Measurements from ENCODE around the gene RPL36AL.
"Not testable (repeated sequence)": the region's sequence is repeated elsewhere in the genome, so short reads cannot be mapped to it uniquely, and the experiment has no call there.

RPL36AL gene

GRCh38 chr14:49620182-49621113, at the start of gene RPL36AL, which contains the start of gene MGAT2:
Gene RPL36AL, minus strand, starts transcription at chr14:49620626. Its CDS starts 1,522 bp downstream, at chr14:49619104.
Gene MGAT2, plus strand, starts transcription at chr14:49620799. Its CDS starts 470 bp downstream, at chr14:49621269.
- H3K36me3 Mint-ChIP-seq (ENCODE audit: low read depth), result peaks cover 73% of the 10 kb centered on the region
- H3K27me3 Mint-ChIP-seq (ENCODE audit: low read depth), result no peaks in the 10 kb centered on the region
- peak; percentile 97 for DNase-seq (ENCODE audit: low spot score)
- H3K4me1 Mint-ChIP-seq (ENCODE audit: low read depth), result peaks cover 48% of the 10 kb centered on the region
- no peaks in the 10 kb centered on the region for H3K9me3 Mint-ChIP-seq
- H3K4me3 Mint-ChIP-seq, result peak within 1 kb of the TSS; percentile 98
- peak within 1 kb of the TSS; percentile 98 for H3K27ac Mint-ChIP-seq

DNA sequence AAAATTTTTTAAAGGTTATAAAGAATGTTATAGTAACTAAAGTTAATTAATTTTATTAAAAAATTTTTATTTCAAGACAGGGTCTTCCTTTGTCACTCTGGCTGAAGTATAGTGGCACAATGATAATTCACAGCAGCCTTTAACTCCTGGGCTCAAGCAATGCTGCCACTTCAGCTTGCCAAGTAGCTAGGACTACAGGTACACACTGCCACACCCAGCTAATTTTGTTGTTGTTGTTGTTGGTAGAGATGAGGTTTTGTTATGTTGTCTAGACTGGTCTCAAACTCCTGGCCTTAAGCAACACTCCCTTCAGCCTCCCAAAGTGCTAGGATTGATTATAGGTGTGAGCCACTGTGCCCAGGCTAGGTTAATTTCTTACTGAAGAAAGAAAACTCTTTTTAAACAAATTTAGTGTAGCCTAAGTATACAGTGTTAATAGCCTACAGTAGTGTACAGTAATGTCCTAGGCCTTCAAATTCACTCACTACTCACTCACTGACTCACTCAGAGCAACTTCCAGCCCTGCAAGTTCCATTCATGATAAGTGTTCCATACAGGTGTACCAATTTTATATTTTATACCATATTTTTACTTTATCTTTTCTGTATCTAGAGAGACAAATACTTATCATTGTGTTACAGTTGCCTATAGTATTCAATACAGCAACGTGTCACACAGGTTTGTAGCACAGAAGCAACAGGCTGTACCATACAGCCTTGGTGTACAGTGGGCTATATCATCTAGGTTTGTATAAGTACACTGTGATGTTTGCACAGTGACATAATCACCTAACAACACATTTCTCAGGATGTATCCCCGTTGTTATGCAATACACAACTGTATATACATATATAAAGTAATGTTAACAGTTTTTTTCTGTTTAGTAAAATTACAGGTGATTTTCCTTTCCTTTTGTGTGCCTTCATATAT, 39.4 kb upstream of the RPL36AL start:
- DNase-seq (ENCODE audit: low spot score), result no peak
- H3K27me3 Mint-ChIP-seq (ENCODE audit: low read depth), result no peaks in the 10 kb centered on the region
- no peaks in the 10 kb centered on the region for H3K4me1 Mint-ChIP-seq (ENCODE audit: low read depth)
- peaks cover 22% of the 10 kb centered on the region for H3K36me3 Mint-ChIP-seq (ENCODE audit: low read depth)
- no peaks in the 10 kb centered on the region for H3K9me3 Mint-ChIP-seq
- H3K27ac Mint-ChIP-seq, result no peak overlapping the region
- no peak overlapping the region for H3K4me3 Mint-ChIP-seq

GRCh38 chr14:49657500-49657899, 37.1 kb upstream of the RPL36AL start:
- DNase-seq (ENCODE audit: low spot score); H3K9me3 Mint-ChIP-seq; H3K27ac Mint-ChIP-seq; H3K27me3 Mint-ChIP-seq (ENCODE audit: low read depth); H3K4me1 Mint-ChIP-seq (ENCODE audit: low read depth); H3K4me3 Mint-ChIP-seq: not testable (repeated sequence)
- peaks cover 20% of the 10 kb centered on the region for H3K36me3 Mint-ChIP-seq (ENCODE audit: low read depth)

- Mint-ChIP-seq H3K27ac (no peak overlapping the region), H3K9me3 (no peaks in the 10 kb centered on the region), H3K4me3 (no peak overlapping the region), H3K36me3 (ENCODE audit: low read depth) (peaks cover 19% of the 10 kb centered on the region), H3K27me3 (ENCODE audit: low read depth) (no peaks in the 10 kb centered on the region), H3K4me1 (ENCODE audit: low read depth) (no peaks in the 10 kb centered on the region)
- no peak for DNase-seq (ENCODE audit: low spot score)
These were observed 34.1 kb upstream of the RPL36AL start for GRCh38 chr14:49654511-49654910.

DNA sequence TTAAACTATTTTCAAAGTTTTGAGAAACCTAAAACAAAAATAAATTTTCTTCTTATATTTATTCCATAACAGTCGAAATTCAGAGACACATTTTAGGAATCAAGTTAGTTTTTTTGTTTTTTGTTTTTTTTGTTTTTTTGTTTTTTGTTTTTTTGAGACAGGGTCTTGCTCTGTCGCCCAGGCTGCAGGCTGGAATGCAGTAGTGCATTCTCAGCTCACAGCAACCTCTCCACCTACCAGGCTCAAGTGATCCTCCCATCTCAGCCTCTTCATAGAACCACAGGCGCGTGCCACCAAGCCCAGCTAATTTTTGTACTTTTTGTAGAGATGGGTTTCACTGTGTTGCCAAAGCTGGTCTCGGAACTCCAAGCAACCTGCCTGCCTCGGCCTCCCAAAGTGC, 33.1 kb upstream of the RPL36AL start:
- Mint-ChIP-seq H3K4me1 (ENCODE audit: low read depth) (no peaks in the 10 kb centered on the region), H3K27me3 (ENCODE audit: low read depth) (no peaks in the 10 kb centered on the region), H3K36me3 (ENCODE audit: low read depth) (peaks cover 21% of the 10 kb centered on the region), H3K9me3 (no peaks in the 10 kb centered on the region), H3K4me3 (no peak overlapping the region), H3K27ac (no peak overlapping the region)
- no peak for DNase-seq (ENCODE audit: low spot score)

- no peak overlapping the region for H3K4me3 Mint-ChIP-seq
- peak overlapping the region; percentile 12 for H3K27ac Mint-ChIP-seq
- peaks cover 35% of the 10 kb centered on the region for H3K36me3 Mint-ChIP-seq (ENCODE audit: low read depth)
- H3K27me3 Mint-ChIP-seq (ENCODE audit: low read depth), result no peaks in the 10 kb centered on the region
- H3K9me3 Mint-ChIP-seq, result no peaks in the 10 kb centered on the region
- DNase-seq (ENCODE audit: low spot score), result no peak
- peaks cover 24% of the 10 kb centered on the region for H3K4me1 Mint-ChIP-seq (ENCODE audit: low read depth)
These were observed 21.7 kb upstream of the RPL36AL start for GRCh38 chr14:49642163-49642562.

DNA sequence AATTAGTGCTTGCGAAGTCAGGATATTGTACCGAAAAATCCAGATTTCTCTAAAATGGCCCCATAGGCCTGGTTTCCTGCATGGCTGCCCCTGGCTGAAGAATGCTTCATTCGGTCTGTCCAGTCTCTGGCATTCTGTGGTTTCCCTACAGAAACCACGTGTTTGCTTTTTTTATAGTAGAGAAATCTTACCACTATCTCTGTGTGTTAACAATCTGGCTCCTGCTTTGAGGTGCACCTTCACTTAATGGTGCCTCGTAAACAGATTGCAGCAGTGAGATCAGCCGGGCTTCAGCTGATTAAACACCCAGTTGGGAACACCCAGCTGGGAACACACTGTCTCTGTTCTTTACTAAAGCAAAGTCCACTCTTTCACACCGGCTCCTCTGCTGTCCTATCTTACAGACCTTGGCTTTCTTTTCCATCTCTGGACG, 21.3 kb upstream of the RPL36AL start:
- Mint-ChIP-seq H3K9me3 (no peaks in the 10 kb centered on the region), H3K27me3 (ENCODE audit: low read depth) (no peaks in the 10 kb centered on the region), H3K36me3 (ENCODE audit: low read depth) (peaks cover 34% of the 10 kb centered on the region), H3K4me1 (ENCODE audit: low read depth) (peaks cover 27% of the 10 kb centered on the region), H3K27ac (peak overlapping the region; percentile 12), H3K4me3 (no peak overlapping the region)
- no peak for DNase-seq (ENCODE audit: low spot score)

DNA sequence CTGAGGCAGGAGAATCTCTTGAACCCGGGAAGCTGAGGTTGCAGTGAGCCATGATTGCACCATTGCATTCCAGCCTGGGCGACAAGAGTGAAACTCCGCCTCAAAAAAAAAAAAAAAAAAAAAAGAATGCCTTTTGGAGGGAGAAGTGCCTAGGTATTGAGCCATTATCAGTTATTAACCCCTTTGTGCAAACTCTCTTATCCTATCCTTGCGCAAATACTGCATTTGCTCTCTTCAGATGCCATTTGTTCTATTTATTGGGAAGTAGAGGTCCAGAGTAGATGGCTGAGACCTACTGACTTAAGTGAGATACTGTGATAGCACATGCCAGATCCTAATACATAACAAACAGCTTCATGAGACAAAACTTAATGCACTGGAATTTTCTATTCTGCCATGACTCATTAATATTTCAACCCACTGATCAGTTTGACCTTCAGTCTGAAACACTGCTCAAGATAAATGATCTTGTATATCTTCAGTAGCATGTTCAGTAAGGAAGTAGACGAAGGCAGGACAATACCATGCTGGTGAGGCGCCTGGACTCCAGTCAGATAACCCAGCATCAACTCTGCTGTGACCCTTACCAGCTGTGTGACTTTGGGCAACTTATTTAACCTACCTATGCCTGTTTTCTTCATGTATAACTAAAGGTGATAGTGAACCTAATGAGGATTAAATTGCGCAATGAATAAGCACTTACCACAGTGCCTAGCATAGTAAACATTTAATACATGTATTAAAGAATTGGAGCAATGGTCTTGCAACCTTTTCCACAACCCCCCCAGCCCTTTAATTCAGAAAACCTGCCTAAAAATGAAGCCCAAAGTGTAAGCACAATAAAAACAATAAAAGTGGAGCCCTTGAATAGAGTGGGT, 20.4 kb upstream of the RPL36AL start:
- H3K27me3 Mint-ChIP-seq (ENCODE audit: low read depth), result no peaks in the 10 kb centered on the region
- peaks cover 32% of the 10 kb centered on the region for H3K4me1 Mint-ChIP-seq (ENCODE audit: low read depth)
- H3K27ac Mint-ChIP-seq, result peak overlapping the region; percentile 23
- no peak overlapping the region for H3K4me3 Mint-ChIP-seq
- H3K9me3 Mint-ChIP-seq, result no peaks in the 10 kb centered on the region
- no peak for DNase-seq (ENCODE audit: low spot score)
- H3K36me3 Mint-ChIP-seq (ENCODE audit: low read depth), result peaks cover 35% of the 10 kb centered on the region

DNA sequence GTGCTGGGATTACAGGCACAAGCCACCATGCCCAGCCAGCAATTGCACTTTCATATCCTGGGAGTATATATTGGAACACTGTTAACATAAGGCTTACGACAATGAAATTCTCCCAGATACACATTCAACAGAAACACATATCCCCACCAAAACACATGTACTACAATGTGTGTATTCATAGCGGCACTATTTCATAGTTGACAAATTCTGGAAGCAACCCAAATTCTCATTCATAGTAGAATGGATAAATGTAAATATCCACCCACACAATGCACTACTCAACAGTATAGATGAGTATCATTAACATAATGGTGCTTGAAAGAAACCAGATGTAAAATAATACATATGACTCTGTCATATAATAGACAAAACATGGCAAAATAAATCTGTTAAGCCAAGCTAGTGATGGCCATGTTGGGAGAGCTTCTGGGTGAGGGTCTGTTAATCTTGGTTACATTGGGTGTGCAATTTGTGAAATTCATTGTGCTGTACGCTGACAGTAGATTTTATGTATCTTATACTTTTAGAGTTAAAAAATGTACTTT, 17.2 kb upstream of the RPL36AL start:
- peaks cover 33% of the 10 kb centered on the region for H3K36me3 Mint-ChIP-seq (ENCODE audit: low read depth)
- no peaks in the 10 kb centered on the region for H3K27me3 Mint-ChIP-seq (ENCODE audit: low read depth)
- no peaks in the 10 kb centered on the region for H3K9me3 Mint-ChIP-seq
- no peak for DNase-seq (ENCODE audit: low spot score)
- no peak overlapping the region for H3K27ac Mint-ChIP-seq
- H3K4me1 Mint-ChIP-seq (ENCODE audit: low read depth), result peaks cover 32% of the 10 kb centered on the region
- H3K4me3 Mint-ChIP-seq, result peak overlapping the region; percentile 4

GRCh38 chr14:49636866-49637265, 16.4 kb upstream of the RPL36AL start:
- Mint-ChIP-seq H3K27me3 (ENCODE audit: low read depth) (no peaks in the 10 kb centered on the region), H3K4me1 (ENCODE audit: low read depth) (peaks cover 29% of the 10 kb centered on the region), H3K4me3 (peak overlapping the region; percentile 54), H3K9me3 (no peaks in the 10 kb centered on the region), H3K36me3 (ENCODE audit: low read depth) (peaks cover 32% of the 10 kb centered on the region), H3K27ac (peak overlapping the region; percentile 59)
- no peak for DNase-seq (ENCODE audit: low spot score)

- peak within 1 kb of the TSS; percentile 98 for H3K27ac Mint-ChIP-seq
- peaks cover 28% of the 10 kb centered on the region for H3K4me1 Mint-ChIP-seq (ENCODE audit: low read depth)
- peak; percentile 62 for DNase-seq (ENCODE audit: low spot score)
- no peaks in the 10 kb centered on the region for H3K9me3 Mint-ChIP-seq
- peak within 1 kb of the TSS; percentile 99 for H3K4me3 Mint-ChIP-seq
- H3K36me3 Mint-ChIP-seq (ENCODE audit: low read depth), result peaks cover 27% of the 10 kb centered on the region
- H3K27me3 Mint-ChIP-seq (ENCODE audit: low read depth), result no peaks in the 10 kb centered on the region
These were observed 14.3 kb upstream of the RPL36AL start, which contains the start of gene DNAAF2 for GRCh38 chr14:49634547-49635334. Gene DNAAF2, minus strand, starts transcription at chr14:49635244. Its CDS starts 95 bp downstream, at chr14:49635149.

Data from T-helper 2 cell treated with Interferon-gamma antibody and Interleukin-4, amounts not matched to agents 5 μg/mL and 100 μg/mL, for 36 hours (primary cell).